ENCODE results near the gene G3BP2.

DNA sequence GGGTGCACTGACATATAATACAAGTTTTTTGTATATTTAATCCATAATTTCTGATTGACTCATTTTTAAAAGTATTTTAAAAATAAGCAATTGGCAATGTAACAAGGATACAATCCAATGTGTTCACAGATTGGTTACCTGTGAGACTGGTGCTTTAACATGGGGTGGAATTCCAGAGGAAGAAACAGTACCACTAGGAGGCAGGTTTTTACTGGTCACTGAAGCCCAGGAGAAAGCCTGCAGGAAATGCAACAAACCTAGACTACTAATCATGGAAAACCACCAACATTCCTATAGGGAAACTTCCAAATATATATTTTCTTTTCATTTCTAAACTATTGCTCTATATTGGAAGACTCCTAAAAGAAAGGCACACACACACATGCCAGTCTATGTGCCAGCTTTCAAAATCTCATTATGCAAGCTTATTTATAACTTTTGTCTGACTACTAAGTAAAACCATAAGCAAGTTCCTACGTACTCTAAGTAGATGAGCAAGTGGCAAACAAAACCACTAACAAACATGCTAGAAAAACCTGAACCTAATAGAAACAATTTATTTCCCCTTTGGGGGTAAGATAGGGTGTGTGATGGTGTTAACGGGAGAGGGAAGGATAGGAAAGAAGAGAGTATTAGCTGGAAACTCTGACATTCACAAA is 19.2 kb downstream of the G3BP2 start:
- peak in 2 of 3 experiments; percentile 61 to 69; a peak in 3 of 4 replicates for TF ChIP-seq CTCF (IDR thresholded peaks at IDR 0.05; ENCODE audit: control extremely low read depth in 1 of 3, insufficient read depth in 1 of 3, low read depth in 1 of 3, low read length in 3 of 3)
- TF ChIP-seq SIX5 (IDR thresholded peaks at IDR 0.05; ENCODE audit: low read depth, low read length): no peak
- TF ChIP-seq POLR2A (IDR thresholded peaks at IDR 0.05; ENCODE audit: control extremely low read depth in 1 of 2, low read depth in 2 of 2, low read length in 2 of 2): no peak
